Dermis blood vessel endothelial cell (primary cell): ENCODE results near the gene PAMR1. TPM values are rescaled to one million over a fixed set of nuclear protein-coding genes. Genes with fewer than 3 reads are reported as not detected.

Experiments used
- DNase-seq: peaks from one replicate; pipeline ENCODE4 v3.0.0; 2010
- total RNA-seq: library from RNA; depleted of rRNA; stranded (reverse); fragments of >200 nt; gene quantifications from 2 replicates; pipeline ENCODE4 v1.2.3, GENCODE V29; 2014

Gene PAMR1
- total RNA-seq, 1 donor from 2014 or later, result 0.68 TPM

DNA sequence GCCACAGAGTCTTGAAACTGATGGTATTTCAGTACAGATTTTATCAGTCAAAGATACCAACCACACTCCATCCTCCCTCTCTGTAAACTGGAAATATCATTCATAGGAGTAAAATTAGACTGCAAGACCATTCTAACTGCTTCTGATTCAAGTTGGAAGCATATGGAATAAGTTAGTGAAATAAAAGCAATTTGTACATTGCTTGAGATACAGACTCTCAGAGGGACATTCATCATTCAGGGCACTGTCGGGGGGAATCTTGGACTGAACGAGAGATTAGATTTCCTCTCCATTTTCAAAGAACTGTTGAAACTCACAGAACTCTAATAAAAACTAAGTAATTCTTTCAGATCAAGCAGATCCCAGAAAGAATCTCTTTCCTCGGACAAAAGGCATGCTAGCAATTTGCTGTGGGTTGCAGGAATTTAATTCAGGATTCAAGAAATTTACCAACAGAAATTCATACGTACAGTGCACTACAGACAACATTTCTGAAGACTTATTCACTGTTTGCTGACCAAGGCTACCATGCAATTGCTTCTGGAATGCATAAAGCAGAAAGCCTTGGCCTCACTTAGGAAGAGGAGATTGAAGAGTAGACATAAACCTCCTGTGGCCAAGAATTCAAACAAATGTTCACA is 34.1 kb downstream of the PAMR1 start:
- no peak for DNase-seq

DNA sequence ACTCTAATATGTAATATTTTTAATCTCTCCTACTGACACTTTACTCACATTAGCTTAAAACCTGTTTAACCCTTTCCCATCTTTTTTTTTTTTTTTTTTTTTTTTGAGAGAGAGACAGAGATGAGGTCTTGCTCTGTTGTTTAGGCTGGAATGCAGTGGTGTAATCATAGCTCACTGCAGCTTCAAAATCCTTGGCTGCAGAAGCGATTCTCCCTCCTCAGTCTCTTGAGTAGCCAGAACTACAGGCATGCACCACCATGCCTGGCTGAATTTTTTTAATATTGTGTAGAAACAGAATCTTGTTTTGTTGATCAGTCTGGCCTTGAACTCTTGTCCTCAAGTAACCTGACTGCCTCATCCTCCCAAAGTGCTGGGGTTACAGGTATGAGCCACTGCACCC is 37.3 kb downstream of the PAMR1 start:
- no peak for DNase-seq

DNA sequence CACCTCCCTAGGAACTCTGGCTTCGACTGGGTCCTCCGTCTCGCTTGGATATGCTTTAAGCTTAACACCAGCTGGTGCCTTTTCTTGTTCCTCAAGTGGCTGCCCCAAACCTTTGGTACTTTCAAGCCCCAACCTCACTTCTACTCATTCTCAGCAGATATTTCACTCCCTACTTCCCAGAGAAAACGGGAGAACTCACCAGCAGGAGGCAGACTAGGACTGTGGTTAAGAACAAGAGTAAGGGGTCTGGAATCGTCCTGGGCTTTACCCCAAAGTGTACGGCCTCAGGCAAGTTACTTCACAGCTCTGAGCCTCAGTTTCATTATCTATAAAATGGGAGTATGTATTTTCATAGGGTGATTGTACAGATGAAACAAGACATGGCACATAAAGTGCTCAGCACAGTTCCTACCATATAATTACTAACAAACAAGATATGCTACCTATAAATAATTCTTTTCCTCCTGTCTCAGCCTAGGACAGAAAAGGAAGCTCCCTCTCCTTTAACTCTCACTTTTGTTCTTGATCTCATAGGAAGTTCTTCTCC is 37.8 kb downstream of the PAMR1 start:
- peak; percentile 62 for DNase-seq

DNA sequence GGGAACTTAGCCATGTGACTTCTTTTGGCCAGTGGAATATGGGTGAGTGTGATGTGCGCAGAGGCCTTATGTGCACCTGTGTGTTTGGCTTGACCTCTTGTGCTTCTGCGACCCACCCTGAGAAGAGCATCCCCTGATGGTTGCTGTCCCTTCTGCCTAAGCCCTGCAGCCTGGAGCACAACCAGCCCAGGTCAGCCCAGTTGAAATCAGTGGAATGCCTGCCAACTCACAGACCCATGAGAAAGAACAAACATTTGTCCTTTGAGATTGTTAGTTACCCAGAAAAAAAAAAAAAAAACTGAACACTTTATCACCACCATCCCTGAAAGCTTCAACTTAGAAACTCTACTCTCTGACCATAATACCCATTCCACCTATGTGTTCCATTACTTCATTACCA is 38.5 kb downstream of the PAMR1 start:
- DNase-seq, result no peak

DNA sequence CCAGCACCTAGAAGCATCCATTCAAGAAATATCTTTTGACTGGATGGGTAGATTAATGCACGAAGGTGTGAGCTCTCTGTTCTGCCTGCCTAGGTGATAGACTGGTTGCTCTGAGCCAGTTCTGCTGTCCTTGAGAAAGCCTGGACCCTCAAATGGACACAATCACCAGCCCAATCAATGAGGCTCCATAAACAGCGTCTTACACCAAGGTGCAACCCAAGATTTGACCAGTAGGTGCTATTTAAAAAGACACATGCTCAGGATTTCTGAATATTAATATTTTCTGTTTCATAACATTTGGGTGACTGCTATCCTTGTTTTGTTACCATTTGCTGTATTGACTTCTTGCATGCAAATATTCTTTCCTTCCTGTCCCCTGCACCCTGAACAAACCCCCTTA is 39.0 kb downstream of the PAMR1 start:
- DNase-seq, result peak; percentile 7

DNA sequence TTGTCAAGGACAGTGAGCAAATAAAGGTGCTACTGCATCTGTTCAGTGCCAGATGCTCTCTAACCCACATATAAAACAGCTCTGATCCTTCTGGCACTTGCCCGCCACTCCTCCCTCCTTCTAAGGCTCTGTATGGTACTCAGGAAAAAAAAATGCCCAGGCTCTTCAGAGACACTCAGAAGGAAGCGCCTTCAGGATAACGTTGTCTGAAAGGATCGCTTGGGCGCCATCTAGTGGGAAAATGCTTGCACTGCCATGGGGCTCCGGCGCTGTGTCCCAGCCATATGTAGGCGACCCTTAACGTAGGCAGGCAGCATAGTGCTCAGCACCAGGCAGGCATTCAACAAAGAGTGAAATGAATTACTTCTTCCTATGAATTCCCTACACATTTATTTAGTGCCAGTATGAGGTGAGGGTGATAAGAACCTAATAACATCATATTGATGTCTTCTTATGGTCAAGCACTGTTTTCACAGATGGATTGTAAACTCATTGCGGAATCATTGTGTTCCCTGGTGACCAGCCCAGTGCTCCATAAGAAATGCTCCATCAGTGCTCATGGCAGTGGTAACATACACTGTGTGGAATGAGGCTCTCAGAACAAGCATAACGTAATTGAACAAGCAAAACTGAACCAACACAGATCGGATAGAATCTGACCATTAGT is 39.6 kb downstream of the PAMR1 start:
- DNase-seq, result peak; percentile 85

DNA sequence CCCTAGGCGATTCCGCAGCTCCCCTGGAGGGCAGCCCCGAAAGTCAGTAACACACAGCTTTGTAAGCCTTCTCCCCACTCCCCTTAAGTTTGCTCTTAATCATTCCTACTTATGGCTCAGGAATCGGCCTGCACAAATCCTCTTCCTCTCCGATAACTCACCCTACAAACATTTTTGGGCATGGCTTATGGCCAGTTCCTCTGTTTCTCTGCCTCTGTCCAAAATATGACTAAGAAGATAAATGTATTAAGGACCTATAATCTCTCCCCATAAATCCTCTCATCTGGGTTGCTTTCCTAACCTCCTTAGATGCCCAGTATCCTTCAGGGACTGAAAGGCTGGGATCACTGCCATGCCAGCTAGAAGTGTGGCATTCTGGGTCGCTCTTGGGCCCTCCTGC is 41.0 kb downstream of the PAMR1 start:
- DNase-seq, result no peak

DNA sequence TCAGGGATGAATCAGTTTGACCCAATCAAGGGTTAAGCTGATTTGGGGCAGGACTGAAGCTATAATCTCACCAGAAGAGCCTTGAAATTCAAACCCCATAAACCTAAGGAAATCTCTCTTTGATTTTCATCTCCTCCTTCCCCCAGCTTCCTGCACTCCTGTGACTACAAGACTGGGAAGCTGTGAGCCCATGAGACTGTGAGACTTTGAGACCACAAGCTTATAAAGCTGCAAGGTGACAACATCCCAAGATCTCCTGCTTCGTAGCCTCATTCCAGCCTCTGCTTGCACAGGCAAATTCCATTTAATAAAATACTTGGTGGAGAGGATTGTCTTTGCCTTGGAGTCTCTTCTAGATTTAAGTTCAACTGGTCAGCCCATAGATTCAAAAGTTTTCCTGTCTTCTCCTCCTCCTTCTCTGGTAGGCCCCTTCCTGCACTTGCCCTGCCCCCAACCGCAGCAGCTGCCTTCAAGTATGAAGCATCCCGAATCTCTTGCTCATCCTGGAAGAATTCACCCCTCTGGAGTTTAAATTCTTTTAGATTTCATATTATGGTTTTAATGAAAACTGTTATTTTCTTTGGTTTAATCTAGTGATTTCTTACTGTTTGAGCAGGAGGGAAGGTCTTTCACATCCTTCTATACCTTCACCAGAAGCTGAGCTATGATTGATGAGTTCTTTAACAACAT is 42.1 kb downstream of the PAMR1 start:
- DNase-seq, result no peak

DNA sequence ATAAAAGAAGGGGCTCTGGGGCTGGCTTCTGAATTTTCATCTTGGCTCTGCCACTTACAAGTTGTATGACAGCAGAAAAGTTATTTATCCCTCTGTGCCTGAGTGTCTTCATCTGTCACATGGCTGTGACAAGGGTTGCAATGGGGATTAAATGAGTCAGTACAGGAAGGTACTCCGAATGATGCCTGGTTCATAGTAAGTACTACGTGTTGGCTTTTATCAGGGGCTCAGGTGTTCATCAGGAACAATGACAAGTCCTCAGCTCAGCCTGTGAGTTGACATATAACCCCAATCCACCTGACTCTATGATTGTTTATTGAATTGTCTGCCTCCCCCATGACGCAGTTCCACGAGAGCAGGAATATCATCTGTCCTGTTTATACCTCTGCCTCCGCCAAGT is 45.7 kb downstream of the PAMR1 start:
- DNase-seq, result no peak

DNA sequence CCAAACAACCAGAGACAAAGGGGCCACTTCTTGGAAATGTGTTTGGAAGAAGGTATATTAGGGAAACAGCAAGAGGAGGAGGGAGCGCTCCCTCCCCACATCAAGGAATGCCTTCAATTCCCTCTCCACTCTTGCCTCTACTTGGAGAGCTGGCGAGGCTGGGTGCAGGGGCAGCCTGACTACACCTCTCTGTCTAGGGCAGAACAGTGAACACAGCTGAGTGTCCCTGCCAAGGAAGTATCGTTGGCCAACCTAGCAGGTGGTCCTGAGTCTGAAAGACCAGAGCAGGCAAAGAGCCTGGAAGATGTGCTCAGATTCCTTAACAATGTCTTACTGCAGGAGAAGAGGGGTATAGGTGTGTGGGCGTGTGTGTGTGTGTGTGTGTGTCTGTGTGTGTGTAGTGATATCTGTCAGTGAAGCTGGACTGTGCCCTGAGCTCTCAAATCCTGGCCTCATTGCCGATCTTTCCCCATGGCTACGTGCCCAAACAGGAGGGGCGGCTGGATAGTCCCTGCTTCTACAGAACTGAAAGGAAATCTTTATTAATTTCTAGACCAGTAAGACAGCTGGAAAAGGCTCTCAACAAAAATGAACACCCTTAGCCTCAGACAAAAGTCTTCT is 46.8 kb downstream of the PAMR1 start:
- no peak for DNase-seq

DNA sequence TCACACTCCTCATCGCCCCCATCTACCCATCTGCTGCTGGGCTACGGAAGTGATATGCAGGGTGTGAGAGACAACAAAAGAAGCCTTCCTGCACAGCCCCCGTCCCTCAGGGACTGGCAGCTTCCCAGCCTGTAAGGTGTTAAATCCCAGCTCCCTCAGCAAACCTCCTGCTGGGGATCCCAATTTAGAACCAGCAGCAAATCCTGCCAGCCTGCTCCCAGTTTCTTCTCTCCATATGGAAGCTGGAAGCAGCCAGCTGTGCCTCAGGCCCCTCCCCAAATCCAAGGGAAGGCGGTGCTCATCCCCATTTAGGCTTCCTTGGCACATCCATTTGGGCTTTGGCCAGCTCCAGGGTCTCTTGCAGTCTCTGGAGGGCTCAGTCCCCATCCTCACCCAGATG is 47.5 kb downstream of the PAMR1 start:
- no peak for DNase-seq

DNA sequence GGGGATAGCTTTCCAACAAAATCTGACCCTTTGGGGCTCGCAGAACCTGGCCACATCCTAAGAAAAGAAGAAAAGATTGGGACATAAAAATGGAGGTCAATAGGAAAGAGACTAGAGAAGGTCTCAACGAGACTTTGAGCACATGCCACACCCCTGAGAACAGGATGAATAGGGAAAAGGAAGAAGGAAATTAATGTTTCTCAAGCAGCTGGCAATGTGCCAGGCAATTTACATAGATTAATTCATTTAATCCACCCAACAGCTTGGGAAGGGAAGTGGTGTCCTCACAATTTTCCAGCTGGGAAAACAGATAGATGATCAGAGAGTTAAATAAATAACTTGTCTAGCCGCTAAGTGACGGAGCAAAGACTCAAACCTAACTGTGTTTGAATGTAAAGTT is 50.7 kb downstream of the PAMR1 start:
- no peak for DNase-seq

DNA sequence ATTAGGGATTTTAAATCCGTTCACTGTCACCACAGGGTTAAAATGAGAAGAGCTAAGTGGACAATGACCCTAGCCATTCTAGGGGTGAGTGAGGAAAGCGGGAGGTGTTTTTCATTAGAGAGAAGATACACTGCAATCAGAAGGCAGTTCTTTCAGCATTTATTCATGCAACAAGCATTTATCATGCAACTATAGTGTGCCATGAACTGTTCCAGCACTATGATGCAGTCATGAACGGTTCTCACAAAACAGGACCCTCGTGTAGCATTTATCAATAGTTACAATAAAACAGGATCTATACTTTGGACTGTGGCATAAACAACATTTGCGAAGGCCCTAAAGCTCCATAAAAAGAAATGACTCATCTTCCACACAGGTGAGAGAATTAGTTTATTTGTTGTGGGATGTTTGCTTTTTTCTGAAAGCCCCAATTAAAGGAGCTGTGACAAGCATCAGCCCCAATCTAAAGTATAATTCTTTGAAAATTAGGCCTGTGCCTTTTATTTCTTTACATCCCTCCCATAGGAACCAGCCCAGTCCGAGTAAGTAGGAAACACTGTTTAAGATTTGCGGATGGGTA is 51.5 kb downstream of the PAMR1 start:
- DNase-seq, result no peak

DNA sequence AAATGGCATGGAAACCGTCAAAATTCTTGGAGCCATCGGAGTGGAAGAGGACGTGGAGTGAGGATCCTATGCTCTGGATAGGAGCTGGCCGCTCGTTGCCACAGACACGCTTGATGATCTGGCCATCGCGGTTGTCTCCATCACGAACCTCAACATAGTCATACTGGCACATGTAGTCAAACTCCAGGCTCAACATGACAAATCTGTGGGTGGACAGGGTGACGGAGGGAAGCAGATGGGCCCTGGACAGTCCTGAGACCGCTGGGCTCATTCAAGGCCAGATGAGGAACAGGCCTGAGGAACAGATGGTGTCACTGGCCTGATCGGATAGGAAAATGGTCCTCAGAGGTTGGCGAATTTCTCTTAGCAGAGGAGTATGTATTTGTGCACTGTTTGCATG is 54.8 kb downstream of the PAMR1 start:
- no peak for DNase-seq

DNA sequence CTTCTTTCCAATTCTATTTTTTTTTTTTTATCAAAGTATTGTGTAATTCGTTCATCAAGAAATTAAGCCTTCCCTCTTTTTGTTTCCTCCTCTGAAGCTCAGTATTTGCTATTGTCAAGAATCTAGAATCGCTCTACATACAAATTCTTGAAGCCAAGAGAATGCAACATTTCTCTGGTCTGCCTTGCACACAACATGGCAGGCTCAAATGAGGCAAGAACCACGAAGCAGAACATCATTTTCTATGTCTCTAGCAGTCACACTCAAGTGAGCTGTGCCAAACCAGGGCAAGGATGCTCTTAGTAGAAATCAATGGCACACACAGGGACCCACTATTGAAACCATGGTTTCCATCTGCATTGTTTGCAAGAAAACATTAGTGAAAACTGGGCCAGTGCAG is 59.4 kb downstream of the PAMR1 start:
- DNase-seq, result no peak

DNA sequence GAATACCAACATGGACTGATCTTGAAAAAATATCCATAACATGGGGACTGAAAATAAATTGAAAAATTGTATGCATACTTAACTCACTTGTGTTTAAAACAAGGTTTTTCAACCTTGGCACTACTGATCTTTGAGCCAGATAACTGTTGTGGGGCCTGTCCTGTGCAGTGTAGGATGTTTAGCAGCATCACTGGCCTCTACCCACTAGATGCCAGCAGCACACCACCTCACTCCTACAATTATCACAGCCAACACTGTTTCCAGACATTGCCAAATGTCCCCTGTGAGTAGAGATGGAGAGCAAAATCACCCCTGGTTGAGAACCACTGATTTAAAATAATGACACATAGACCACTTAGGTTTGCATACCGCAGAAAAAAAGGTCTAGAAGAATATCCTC is 61.1 kb downstream of the PAMR1 start:
- no peak for DNase-seq

DNA sequence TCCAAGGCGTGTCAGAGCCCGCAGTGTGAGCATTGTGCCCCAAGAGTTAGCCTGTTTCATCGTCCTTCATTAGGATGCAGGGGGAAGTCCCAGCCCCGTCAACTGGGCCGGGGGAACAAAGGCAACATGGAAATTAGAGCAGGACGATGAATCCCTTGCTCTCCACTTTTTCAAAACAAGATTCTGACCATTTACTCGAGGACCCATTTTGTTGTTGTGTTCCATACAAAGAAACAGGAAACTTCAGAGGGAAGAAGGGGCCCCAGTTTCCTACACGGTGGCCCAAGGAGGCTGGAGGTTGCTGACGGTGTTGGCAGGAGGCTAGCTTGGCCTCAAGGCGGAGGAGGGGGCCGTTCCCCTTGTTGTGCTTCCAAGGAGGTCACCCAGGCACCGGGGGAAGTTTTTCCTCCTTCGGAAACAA is 62.1 kb downstream of the PAMR1 start:
- no peak for DNase-seq

DNA sequence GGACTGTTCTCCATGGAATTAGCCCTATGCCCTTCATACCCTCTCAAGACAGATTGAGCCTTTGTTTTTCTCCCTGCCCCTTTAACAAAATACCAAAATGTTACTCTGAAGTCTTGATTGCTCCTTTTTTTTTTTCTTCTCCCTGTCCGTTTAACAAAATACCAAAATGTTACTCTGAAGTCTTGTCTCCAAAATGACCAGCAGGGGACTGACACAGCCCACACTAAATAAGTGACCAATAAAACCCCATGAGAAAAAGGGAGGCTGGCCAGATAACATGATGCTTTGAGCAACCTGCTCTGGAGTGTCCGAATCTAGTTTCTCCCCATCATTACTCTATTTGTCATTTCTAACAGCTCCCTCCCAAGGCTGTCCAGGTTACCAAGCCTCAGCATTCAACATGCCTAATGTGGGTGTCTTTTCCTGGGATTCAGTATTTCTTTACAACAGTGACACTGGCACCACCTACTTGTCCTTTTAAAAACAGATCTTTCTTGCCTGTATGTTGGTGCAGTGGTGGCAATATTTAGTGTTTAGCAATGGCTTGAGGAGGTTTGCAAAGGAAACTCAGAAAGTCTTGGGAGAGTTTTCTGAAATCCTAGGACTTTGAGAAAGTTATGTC is 63.4 kb downstream of the PAMR1 start:
- no peak for DNase-seq

DNA sequence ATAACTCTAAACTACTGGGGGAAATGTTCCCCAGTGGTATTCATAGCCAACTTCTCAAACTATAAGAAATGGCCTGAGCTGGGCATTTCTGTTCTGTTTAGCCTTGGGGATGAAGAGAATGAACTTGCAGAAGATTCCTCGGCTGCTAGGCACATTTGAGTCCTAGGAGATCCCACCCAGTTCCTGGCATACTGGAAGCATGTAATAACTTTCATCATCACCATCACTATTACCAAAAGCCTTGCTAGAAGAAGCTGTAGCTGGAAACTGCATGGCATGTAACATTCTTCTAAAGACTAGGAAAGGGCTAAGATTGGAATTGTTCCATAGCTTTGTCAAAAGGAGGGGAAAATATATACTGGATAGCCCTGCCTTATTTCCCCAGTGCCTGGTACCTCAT is 65.9 kb downstream of the PAMR1 start:
- DNase-seq, result no peak

DNA sequence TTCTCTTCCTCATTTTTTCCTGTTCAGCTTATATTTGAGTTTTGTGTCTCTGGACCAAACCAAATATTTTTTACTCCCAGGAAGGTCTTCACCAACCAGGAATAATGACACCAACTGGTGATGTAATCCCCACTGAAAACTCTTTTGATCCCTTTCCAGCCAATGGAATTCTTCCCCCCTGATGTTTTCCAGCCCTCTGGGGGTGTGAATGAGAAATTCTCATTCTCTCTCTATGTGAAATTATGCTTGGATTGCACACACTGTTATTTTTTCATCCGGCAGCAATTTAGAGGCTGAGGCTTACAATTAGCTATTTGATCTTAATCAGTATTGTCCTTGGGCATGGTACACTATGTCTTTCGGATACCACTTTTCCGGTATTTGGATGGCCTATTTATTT is 66.6 kb downstream of the PAMR1 start:
- no peak for DNase-seq

DNA sequence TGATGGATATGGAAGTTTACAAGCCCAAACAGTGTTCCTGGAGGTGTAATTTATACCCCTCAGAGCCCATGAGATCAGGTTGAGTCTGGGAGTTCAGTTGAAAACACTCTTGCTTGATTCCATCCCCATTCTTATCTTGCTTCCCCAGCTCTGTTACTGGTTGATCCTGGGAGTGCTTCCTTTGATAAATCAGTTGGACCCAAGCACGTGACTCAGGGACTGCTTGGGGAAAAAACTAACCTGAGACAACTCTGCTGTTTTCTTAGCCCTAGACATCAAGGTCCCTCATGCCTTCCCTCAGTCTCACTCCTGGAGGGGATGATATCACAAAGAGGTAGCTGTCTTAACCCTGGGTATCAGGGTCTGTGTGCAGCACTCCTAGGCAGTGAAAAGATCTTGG is 71.1 kb downstream of the PAMR1 start:
- no peak for DNase-seq

DNA sequence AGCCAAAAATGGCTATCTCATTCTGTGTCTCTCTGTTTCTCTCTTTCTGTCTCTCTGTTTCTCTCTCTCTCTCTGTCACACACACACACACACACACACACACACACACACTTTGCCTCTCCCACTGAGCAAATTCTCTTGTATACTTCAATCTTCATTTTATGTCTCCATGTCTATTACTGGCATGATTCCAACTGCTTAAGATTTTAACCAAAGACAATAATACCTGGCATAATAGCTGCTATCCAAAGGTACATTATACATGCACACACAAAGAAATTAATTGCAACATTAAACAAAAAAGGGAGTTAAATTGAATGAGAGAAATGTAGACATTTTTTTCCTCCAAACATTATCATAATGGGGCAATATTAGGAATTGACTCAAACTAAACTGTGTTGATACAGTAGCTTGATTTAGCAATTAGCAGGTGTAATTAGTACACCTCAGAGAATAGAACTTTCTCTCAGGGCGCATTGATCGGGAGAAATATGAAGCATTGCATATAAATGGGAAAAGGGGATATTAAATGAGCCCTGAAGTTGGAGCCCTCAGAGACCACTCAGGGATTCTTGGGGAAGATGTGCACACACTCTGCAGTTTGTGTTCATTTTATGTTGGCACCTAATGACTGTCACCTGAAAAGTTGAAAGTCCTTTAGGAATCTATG is 88.7 kb downstream of the PAMR1 start:
- DNase-seq, result no peak
